Measurements from ENCODE around the gene UBD. TPM values are rescaled to one million over a fixed set of nuclear protein-coding genes. Genes with fewer than 3 reads are reported as not detected.

Gene UBD
- total RNA-seq, 1 experiment from 2014 or later: not detected

- Histone ChIP-seq H2BK120ac (ENCODE audit: low read depth, low read length, poor library complexity, severe bottlenecking) (no peak overlapping the region), H3T11ph (ENCODE audit: low read length) (no peak overlapping the region), H3K4ac (ENCODE audit: low read depth, low read length) (no peak overlapping the region), H2BK5ac (ENCODE audit: insufficient read length, low read length) (no peak overlapping the region), H4K8ac (replicated peaks; ENCODE audit: insufficient read length, low read depth, low read length) (no peak overlapping the region), H4K91ac (ENCODE audit: insufficient read length, low read depth, low read length) (no peak overlapping the region), H3K4me1 (ENCODE audit: insufficient read depth, low read length) (peaks cover 3% of the 10 kb centered on the region; the same call in 1 of the 2 replicates), H2BK12ac (ENCODE audit: insufficient read length, low read depth, low read length) (no peak overlapping the region), H2AFZ (ENCODE audit: low read length) (no peak overlapping the region), H3K56ac (ENCODE audit: insufficient read length, low read depth, low read length) (no peak overlapping the region), H4K5ac (ENCODE audit: insufficient read length, low read depth, low read length) (no peak overlapping the region), H3K79me2 (ENCODE audit: insufficient read depth, low read length) (no peaks in the 10 kb centered on the region), H3K9me3 (ENCODE audit: control insufficient read depth, low read depth, low read length) (no peaks in the 10 kb centered on the region), H3K4me2 (ENCODE audit: insufficient read depth, insufficient read length, low read length) (no peak overlapping the region), H3K23me2 (ENCODE audit: insufficient read length, low read depth, low read length, poor library complexity, severe bottlenecking) (no peaks in the 10 kb centered on the region), H3K14ac (ENCODE audit: insufficient read depth, low read length) (no peak overlapping the region), H4K20me1 (ENCODE audit: control insufficient read depth, insufficient read depth, insufficient read length) (no peaks in the 10 kb centered on the region), H3K27ac (ENCODE audit: insufficient read length, low read depth, low read length) (no peak overlapping the region), H2AK5ac (ENCODE audit: insufficient read length, low read length) (no peak overlapping the region), H2BK15ac (ENCODE audit: low read depth, low read length) (no peak overlapping the region), H3K27me3 (ENCODE audit: insufficient read depth, low read length) (no peaks in the 10 kb centered on the region), H3K18ac (ENCODE audit: insufficient read length, low read depth, low read length) (no peak overlapping the region), H3K23ac (ENCODE audit: insufficient read length, low read depth, low read length) (no peak overlapping the region), H3K79me1 (ENCODE audit: insufficient read depth, low read depth, low read length, poor library complexity, severe bottlenecking) (no peaks in the 10 kb centered on the region), H3K9ac (ENCODE audit: extremely low read depth, insufficient read length, low read length) (no peak overlapping the region), H2BK20ac (ENCODE audit: low read depth, low read length, poor library complexity, severe bottlenecking) (no peak overlapping the region)
- Mint-ChIP-seq H3K4me1 (peaks cover 3 to 4% of the 10 kb centered on the region in 2 experiments), H3K36me3 (ENCODE audit: insufficient read depth in 1 of 3, low read depth in 3 of 3) (no peaks in the 10 kb centered on the region; a peak in 1 of 7 replicates), H3K9me3 (no peaks in the 10 kb centered on the region), H3K27ac (no peak overlapping the region), H3K4me3 (no peak overlapping the region), H3K27me3 (ENCODE audit: low read depth) (peaks cover 14% of the 10 kb centered on the region)
- DNase-seq: no peak
- TF ChIP-seq CTCF (conservative IDR thresholded peaks at IDR 0.05): no peak
Measured at GRCh38 chr6:29564875-29565274, 5.3 kb upstream of the UBD start.

Data from H9 (cell line).